H1 (cell line): Measurements from ENCODE around the gene RPS6KA2. TPM values are rescaled to one million over a fixed set of nuclear protein-coding genes. Genes with fewer than 3 reads are reported as not detected.

Experiments
- CTCF ChIA-PET: fragments of 300-600 bp; sonication (Branson Sonifier 250); formaldehyde crosslinking; loops from one replicate; lab custom pipeline; 2021; ENCODE audit not compliant: partially characterized antibody; lab: Charles Lee
- POLR2A ChIA-PET: fragments of 300-600 bp; sonication (Branson Sonifier 250); formaldehyde crosslinking; loops from one replicate; lab custom pipeline; 2021; ENCODE audit warnings: inconsistent platforms; ENCODE audit not compliant: partially characterized antibody; lab: Charles Lee
- DNase-seq, 2 experiments: peaks; one replicate each; pipeline versions ENCODE4 v3.0.0 to v3.0.0-alpha.2; 2010 to 2022; ENCODE audit warnings: low spot score in 2 of 2, low read depth in 1 of 2, mixed read lengths in 1 of 2
- FAIRE-seq: peaks from 2 replicates; lab custom pipeline; 2011; peaks lifted over from hg19 to GRCh38; lab: Jason Lieb, UNC
- H2AFZ ChIP-seq: 2 replicates; pipeline ENCODE4 v1.8.1; 2012; ENCODE audit warnings: low read length, inconsistent platforms
- H2AK5ac ChIP-seq: 2 replicates; pipeline ENCODE4 v1.6.1; 2013; ENCODE audit warnings: low read depth, low read length
- H2BK120ac ChIP-seq: replicated peaks from 2 replicates; pipeline ENCODE3; 2013; ENCODE audit warnings: low read depth, low read length, inconsistent platforms
- H2BK12ac ChIP-seq: 2 replicates; pipeline ENCODE4 v1.6.1; 2013; ENCODE audit warnings: low read depth, low read length
- H2BK15ac ChIP-seq: 2 replicates; pipeline ENCODE4 v1.6.1; 2013; ENCODE audit warnings: low read length
- H2BK20ac ChIP-seq: 2 replicates; pipeline ENCODE4 v1.6.1; 2013; ENCODE audit warnings: low read length
- H2BK5ac ChIP-seq: 2 replicates; pipeline ENCODE4 v1.6.1; 2013; ENCODE audit warnings: low read depth, low read length
- H3K14ac ChIP-seq: 2 replicates; pipeline ENCODE4 v1.6.1; 2013; ENCODE audit warnings: inconsistent platforms; ENCODE audit not compliant: insufficient read length
- H3K18ac ChIP-seq: 2 replicates; pipeline ENCODE4 v1.6.1; 2013; ENCODE audit warnings: low read length; ENCODE audit errors: extremely low read depth
- H3K23ac ChIP-seq: 2 replicates; pipeline ENCODE4 v1.6.1; 2013; ENCODE audit warnings: inconsistent platforms; ENCODE audit not compliant: insufficient read length
- H3K23me2 ChIP-seq: 2 replicates; pipeline ENCODE4 v1.6.1; 2013; ENCODE audit warnings: low read depth, low read length
- H3K27ac ChIP-seq: 2 replicates; pipeline ENCODE4 v1.6.1; 2011; ENCODE audit warnings: low read depth, low read length, inconsistent platforms
- H3K27me3 ChIP-seq, 4 experiments: replicated peaks in 1 of 4; 1 replicate in 1 of 4; 2 replicates in 3 of 4; pipeline versions ENCODE4 v1.6.1 to v1.8.1; 2011 to 2013; ENCODE audit warnings: low read length in 3 of 4, mild to moderate bottlenecking in 3 of 4, inconsistent platforms in 2 of 4, mixed read lengths in 2 of 4, moderate library complexity in 1 of 4; ENCODE audit not compliant: control insufficient read depth in 3 of 4, insufficient read depth in 3 of 4; ENCODE audit errors: extremely low read depth in 1 of 4
- H3K36me3 ChIP-seq, 4 experiments: 2 replicates each; pipeline versions ENCODE4 v1.6.1 to v1.8.1; 2011 to 2013; ENCODE audit warnings: mild to moderate bottlenecking in 4 of 4, low read length in 3 of 4, moderate library complexity in 2 of 4, control low read depth in 1 of 4, inconsistent platforms in 1 of 4; ENCODE audit not compliant: insufficient read depth in 4 of 4, control insufficient read depth in 2 of 4
- H3K4ac ChIP-seq: replicated peaks from 2 replicates; pipeline ENCODE3; 2013; ENCODE audit warnings: low read length, low read depth, mixed read lengths, inconsistent platforms; ENCODE audit not compliant: insufficient read length
- H3K4me1 ChIP-seq, 4 experiments: replicated peaks in 1 of 4; 1 replicate in 1 of 4; 2 replicates in 3 of 4; pipeline versions ENCODE4 v1.6.1 to v1.8.1; 2011 to 2013; ENCODE audit warnings: low read length in 3 of 4, inconsistent platforms in 2 of 4, mixed read lengths in 1 of 4; ENCODE audit not compliant: insufficient read depth in 4 of 4, control insufficient read depth in 3 of 4
- H3K4me2 ChIP-seq, 2 experiments: 2 replicates each; pipeline versions ENCODE4 v1.6.1 to v1.8.1; 2011 to 2013; ENCODE audit warnings: low read depth in 2 of 2, low read length in 2 of 2, control low read depth in 1 of 2, inconsistent platforms in 1 of 2, mild to moderate bottlenecking in 1 of 2; ENCODE audit not compliant: insufficient read depth in 1 of 2
- H3K4me3 ChIP-seq, 4 experiments: fragments of 200-600, 300-600 bp in 1 of 4; sonication (generic), shearing (Covaris generic), sonication (Bioruptor Twin) in 1 of 4; 2 replicates each; pipeline versions ENCODE4 v1.5.1 to v1.8.1; 2011 to 2016; ENCODE audit warnings: low read length in 4 of 4, low read depth in 3 of 4, control low read depth in 2 of 4, inconsistent platforms in 2 of 4, mild to moderate bottlenecking in 2 of 4, mixed read lengths in 1 of 4, moderate library complexity in 1 of 4; ENCODE audit not compliant: insufficient read depth in 2 of 4; ENCODE audit errors: extremely low read depth in 1 of 4
- H3K56ac ChIP-seq: replicated peaks from 2 replicates; pipeline ENCODE3; 2013; ENCODE audit warnings: low read depth, mild to moderate bottlenecking, mixed read lengths, low read length, inconsistent platforms; ENCODE audit not compliant: insufficient read length
- H3K79me1 ChIP-seq: 2 replicates; pipeline ENCODE4 v1.6.1; 2013; ENCODE audit warnings: low read depth, low read length, control low read depth
- H3K79me2 ChIP-seq, 2 experiments: 2 replicates each; pipeline versions ENCODE4 v1.6.1 to v1.8.1; 2012 to 2013; ENCODE audit warnings: low read length in 2 of 2, mild to moderate bottlenecking in 2 of 2, inconsistent platforms in 1 of 2; ENCODE audit not compliant: insufficient read depth in 2 of 2, control insufficient read depth in 1 of 2
- H3K9ac ChIP-seq, 4 experiments: replicated peaks in 1 of 4; 1 replicate in 1 of 4; 2 replicates in 3 of 4; pipeline versions ENCODE4 v1.6.1 to v1.8.1; 2011 to 2013; ENCODE audit warnings: low read depth in 3 of 4, low read length in 3 of 4, control low read depth in 2 of 4, mild to moderate bottlenecking in 2 of 4, moderate library complexity in 2 of 4, inconsistent platforms in 1 of 4; ENCODE audit errors: extremely low read depth in 1 of 4
- H3K9me3 ChIP-seq, 2 experiments: 2 replicates each; pipeline versions ENCODE4 v1.6.1 to v1.8.1; 2012 to 2013; ENCODE audit warnings: mild to moderate bottlenecking in 2 of 2, moderate library complexity in 2 of 2, control low read depth in 1 of 2, inconsistent platforms in 1 of 2, low read depth in 1 of 2, low read length in 1 of 2, mixed read lengths in 1 of 2; ENCODE audit not compliant: insufficient read depth in 2 of 2
- H4K20me1 ChIP-seq, 2 experiments: replicated peaks in 1 of 2; 2 replicates each; pipeline versions ENCODE3 to v1.8.1; 2011 to 2013; ENCODE audit warnings: inconsistent platforms in 2 of 2, low read length in 2 of 2, mild to moderate bottlenecking in 1 of 2; ENCODE audit not compliant: insufficient read depth in 2 of 2, control insufficient read depth in 1 of 2
- H4K5ac ChIP-seq: 2 replicates; pipeline ENCODE4 v1.6.1; 2013; ENCODE audit warnings: low read length, low read depth, mixed read lengths, inconsistent platforms; ENCODE audit not compliant: insufficient read length
- H4K8ac ChIP-seq: 2 replicates; pipeline ENCODE4 v1.8.0; 2013; ENCODE audit warnings: mild to moderate bottlenecking, moderate library complexity, low read length, inconsistent platforms; ENCODE audit not compliant: insufficient read depth; ENCODE audit errors: extremely low read depth
- H4K91ac ChIP-seq: replicated peaks from 2 replicates; pipeline ENCODE3; 2013; ENCODE audit warnings: low read length, mixed read lengths, inconsistent platforms; ENCODE audit not compliant: insufficient read length
- CHD2 ChIP-seq: IDR thresholded peaks from 2 replicates; pipeline ENCODE4 v1.6.1; 2012; ENCODE audit warnings: low read length, improper control_type of control experiment
- EGR1 ChIP-seq: IDR thresholded peaks from 2 replicates; pipeline ENCODE4 v1.6.1; 2011; ENCODE audit warnings: low read depth, low read length, borderline replicate concordance
- HDAC6 ChIP-seq: IDR thresholded peaks from one replicate; pipeline ENCODE4 v1.7.1; 2012; ENCODE audit warnings: low read depth, mild to moderate bottlenecking, inconsistent platforms, low read length, moderate library complexity
- KDM5A ChIP-seq: fragments of 200-600 bp; IDR thresholded peaks from 2 replicates; pipeline ENCODE4 v1.7.1; 2012; ENCODE audit warnings: mild to moderate bottlenecking, low read length, inconsistent platforms, mixed read lengths
- POLR2A ChIP-seq, 2 experiments: IDR thresholded peaks; 1 replicate in 1 of 2; 2 replicates in 1 of 2; pipeline ENCODE4 v1.6.1; 2011; ENCODE audit warnings: low read depth in 2 of 2, low read length in 2 of 2, mild to moderate bottlenecking in 2 of 2; ENCODE audit errors: control extremely low read depth in 1 of 2
- RXRA ChIP-seq: IDR thresholded peaks from 2 replicates; pipeline ENCODE4 v1.6.1; 2011; ENCODE audit warnings: low read depth, mild to moderate bottlenecking, low read length, moderate library complexity; ENCODE audit not compliant: insufficient read depth
- SIX5 ChIP-seq: IDR thresholded peaks from 2 replicates; pipeline ENCODE4 v1.6.1; 2011; ENCODE audit warnings: mild to moderate bottlenecking, low read depth, low read length
- TCF12 ChIP-seq: IDR thresholded peaks from 2 replicates; pipeline ENCODE4 v1.6.1; 2011; ENCODE audit warnings: low read depth, mild to moderate bottlenecking, low read length
- ZNF274 ChIP-seq: IDR thresholded peaks from 2 replicates; pipeline ENCODE4 v1.7.0; 2012; ENCODE audit warnings: low read length, borderline replicate concordance; ENCODE audit errors: extremely low read depth
- WGBS, 2 experiments: shearing (Covaris generic) in 1 of 2; methylation state at CpG; one replicate each; pipeline versions ENCODE4 v1.1.6 to v1.1.7; 2013 to 2015; ENCODE audit warnings: low lambda C conversion rate in 2 of 2, mixed read lengths in 2 of 2, inconsistent platforms in 1 of 2, low coverage in 1 of 2, missing lambda C conversion rate in 1 of 2; ENCODE audit not compliant: insufficient replicate concordance in 2 of 2, insufficient coverage in 1 of 2, insufficient read length in 1 of 2; ENCODE audit errors: extremely low coverage in 1 of 2, missing lambda C conversion rate in 1 of 2; 5-methylcytosine and 5-hydroxymethylcytosine counted together
- polyA plus RNA-seq, 7 experiments: library from polyadenylated mRNA; depleted of rRNA in 3 of 7; stranded (reverse) in 5 of 7; unstranded in 2 of 7; fragments of >200 nt in 5 of 7; fragments of 200-250 nt in 2 of 7; gene quantifications; 1 replicate in 5 of 7; 2 replicates in 1 of 7; 4 replicates in 1 of 7; pipeline versions ENCODE4 v1.2.1 to v1.2.3, GENCODE V29; 2011 to 2013; ENCODE audit warnings: missing spikeins in 2 of 7, mixed read lengths in 2 of 7
- total RNA-seq: library from RNA; stranded (reverse); fragmentation: NEBNext Ultra II Directional; extraction: Animal tissue kit (Norgen Biotek cat#: 25700); gene quantifications from 2 replicates; pipeline ENCODE4 v1.2.1, GENCODE V29; 2021

Gene RPS6KA2
- total and polyA plus RNA-seq, 2 of the 8 experiments (the other 6 are each of a cell fraction or from before 2014, with no cell fraction given), result 8.8 to 25.7 TPM

- no peak overlapping the region for H3K4me2 ChIP-seq
- H3K9ac ChIP-seq, result no peak overlapping the region
- no peaks in the 10 kb centered on the region for H4K20me1 ChIP-seq
- no peak overlapping the region for H2BK15ac ChIP-seq
- no peak overlapping the region for H3K4ac ChIP-seq
- no peak overlapping the region for H2AK5ac ChIP-seq
- H3K18ac ChIP-seq, result no peak overlapping the region
- H2BK5ac ChIP-seq, result no peak overlapping the region
- H4K5ac ChIP-seq, result no peak overlapping the region
- H3K79me1 ChIP-seq, result no peaks in the 10 kb centered on the region
- no peak overlapping the region for H2BK120ac ChIP-seq
- H3K79me2 ChIP-seq, result no peaks in the 10 kb centered on the region
- no peaks in the 10 kb centered on the region for H3K36me3 ChIP-seq
- no peak overlapping the region for H3K56ac ChIP-seq
- no peaks in the 10 kb centered on the region for H3K9me3 ChIP-seq
- FAIRE-seq (no peak), DNase-seq (no peak)
- ChIA-PET POLR2A (no interaction called here), CTCF (no interaction called here)
- no peak overlapping the region for H2AFZ ChIP-seq
- no peak overlapping the region for H3K4me3 ChIP-seq
- no peak overlapping the region for H3K27ac ChIP-seq
- H3K27me3 ChIP-seq, result no peaks in the 10 kb centered on the region; a peak in 3 of 7 replicates
- no peak overlapping the region for H4K91ac ChIP-seq
- no peaks in the 10 kb centered on the region for H3K23me2 ChIP-seq
- no peak overlapping the region for H3K14ac ChIP-seq
- no peak overlapping the region for H3K23ac ChIP-seq
- H2BK12ac ChIP-seq, result 0 out of 2 replicates have a peak overlapping the region, but pooled peaks have one; percentile 27
- WGBS, 2 experiments, result 87% methylated on average over 20 of the region's 20 CpGs; no CpG with 5 or more reads in 1 of the 2 experiments
- 0 out of 2 replicates have a peak overlapping the region, but pooled peaks have one; percentile 62 for H4K8ac ChIP-seq
- peaks cover 0 to 14% (median 1%) of the 10 kb centered on the region in 4 experiments; a peak in 2 of 7 replicates for H3K4me1 ChIP-seq
- TF ChIP-seq CHD2 (no peak), EGR1 (no peak), HDAC6 (no peak), RXRA (no peak), POLR2A (IDR thresholded peaks at IDR 0.05; ENCODE audit: control extremely low read depth in 1 of 2, low read depth in 2 of 2, low read length in 2 of 2) (no peak), TCF12 (no peak), ZNF274 (no peak), SIX5 (no peak), KDM5A (no peak)
- no peak overlapping the region for H2BK20ac ChIP-seq
Measured at GRCh38 chr6:166635013-166635970, 8.2 kb upstream of the RPS6KA2 start.
